HepG2 (cell line): ENCODE results near the gene A3GALT2. TPM values are rescaled to one million over a fixed set of nuclear protein-coding genes. Genes with fewer than 3 reads are reported as not detected.

Experiments used
- ATAC-seq: fragments of 200-7000 bp; cut with Tn5 transposase; 3 replicates; pipeline ENCODE4 v1.9.1; 2020; ENCODE audit warnings: mild to moderate bottlenecking, moderate library complexity
- BruUV-seq: library from RNA; stranded (reverse); fragments of 400-500 nt; replicated peaks from 2 replicates; lab custom pipeline; 2021; lab: Mats Ljungman, UMichigan
- CTCF ChIA-PET: fragments of 300-600 bp; formaldehyde crosslinking; extraction: SDS; loops from one replicate; lab custom pipeline; 2021; ENCODE audit warnings: low total read pairs, inconsistent platforms, low intra/inter-chr PET ratio; lab: Yijun Ruan, JAX
- POLR2A ChIA-PET: fragments of 350-600 bp; sonication (Branson Sonifier 250); formaldehyde crosslinking; loops from one replicate; lab custom pipeline; 2020; ENCODE audit warnings: antibody characterized with exemption, inconsistent platforms; lab: Yijun Ruan, JAX
- DNase-seq: peaks from one replicate; pipeline ENCODE4 v3.0.0-alpha.2; 2015; ENCODE audit warnings: low spot score
- FAIRE-seq: peaks from 3 replicates; lab custom pipeline; 2011; peaks lifted over from hg19 to GRCh38; lab: Jason Lieb, UNC
- H2AFZ ChIP-seq: one replicate; pipeline ENCODE4 v1.6.1; 2011; ENCODE audit warnings: low read length, inconsistent platforms
- H3K27ac ChIP-seq: fragments of 300-600 bp; 3 replicates; pipeline ENCODE4 v1.8.0; 2011; ENCODE audit warnings: mixed run types, mild to moderate bottlenecking, mixed read lengths, low read length, inconsistent platforms; ENCODE audit not compliant: insufficient read depth; ENCODE audit errors: extremely low read length
- H3K27me3 ChIP-seq, 2 experiments: fragments of 200-600 bp in 1 of 2; 2 replicates in 1 of 2; 3 replicates in 1 of 2; pipeline versions ENCODE4 v1.6.0 to v1.8.0; 2011; ENCODE audit warnings: low read length in 2 of 2, mild to moderate bottlenecking in 2 of 2, moderate library complexity in 2 of 2, inconsistent platforms in 1 of 2; ENCODE audit not compliant: insufficient read depth in 2 of 2, control insufficient read depth in 1 of 2
- H3K36me3 ChIP-seq, 2 experiments: fragments of 200-600 bp in 1 of 2; replicated peaks in 1 of 2; 2 replicates in 1 of 2; 3 replicates in 1 of 2; pipeline versions ENCODE4 v1.5.1 to v1.8.0; 2011; ENCODE audit warnings: low read length in 2 of 2, inconsistent platforms in 1 of 2; ENCODE audit not compliant: insufficient read depth in 2 of 2, control insufficient read depth in 1 of 2
- H3K4me1 ChIP-seq: 2 replicates; pipeline ENCODE4 v1.5.1; 2012; ENCODE audit warnings: low read length, inconsistent platforms; ENCODE audit not compliant: insufficient read depth
- H3K4me2 ChIP-seq: 2 replicates; pipeline ENCODE4 v1.6.0; 2011; ENCODE audit warnings: low read depth, low read length, inconsistent platforms
- H3K4me3 ChIP-seq, 3 experiments: fragments of 200-600 bp in 1 of 3; sonication (generic), shearing (Covaris generic) in 1 of 3; replicated peaks in 1 of 3; 2 replicates each; pipeline ENCODE4 v1.5.1; 2011 to 2016; ENCODE audit warnings: low read length in 3 of 3, inconsistent platforms in 2 of 3, low read depth in 2 of 3, mild to moderate bottlenecking in 2 of 3, control low read depth in 1 of 3, mixed read lengths in 1 of 3; ENCODE audit not compliant: insufficient read depth in 1 of 3
- H3K79me2 ChIP-seq: one replicate; pipeline ENCODE4 v1.6.1; 2011; ENCODE audit warnings: low read length, inconsistent platforms; ENCODE audit not compliant: insufficient read depth
- H3K9ac ChIP-seq: 2 replicates; pipeline ENCODE4 v1.6.0; 2011; ENCODE audit warnings: mild to moderate bottlenecking, low read depth, low read length, inconsistent platforms; ENCODE audit not compliant: insufficient read depth
- H3K9me3 ChIP-seq: 2 replicates; pipeline ENCODE4 v1.5.1; 2012; ENCODE audit warnings: mild to moderate bottlenecking, low read length
- H4K20me1 ChIP-seq: 2 replicates; pipeline ENCODE4 v1.6.0; 2011; ENCODE audit warnings: inconsistent platforms, mild to moderate bottlenecking, low read length, moderate library complexity; ENCODE audit not compliant: insufficient read depth
- AGO2 ChIP-seq: fragments of 200-400 bp; formaldehyde crosslinking; optimal IDR thresholded peaks from 2 replicates; pipeline ENCODE3; 2017; ENCODE audit warnings: mild to moderate bottlenecking, low read depth, low read length, moderate library complexity
- CENPT ChIP-seq: sonication (generic); formaldehyde crosslinking; IDR thresholded peaks from 2 replicates; pipeline ENCODE4 v1.8.0; 2022; ENCODE audit warnings: low read depth, mild to moderate bottlenecking, moderate library complexity, missing genetic modification reagents
- FOSL2 ChIP-seq: sonication (generic); formaldehyde crosslinking; IDR thresholded peaks from 2 replicates; pipeline ENCODE4 v1.4.0; 2020; ENCODE audit warnings: missing genetic modification reagents
- HNF4G ChIP-seq, 2 experiments: sonication (generic) in 1 of 2; formaldehyde crosslinking in 1 of 2; IDR thresholded peaks; 2 replicates each; pipeline versions ENCODE4 v1.4.0 to v1.6.1; 2011 to 2020; ENCODE audit warnings: borderline replicate concordance in 2 of 2, low read depth in 2 of 2, mild to moderate bottlenecking in 2 of 2, low read length in 1 of 2, missing genetic modification reagents in 1 of 2, moderate library complexity in 1 of 2
- NR2F6 ChIP-seq, 2 experiments: IDR thresholded peaks; 2 replicates each; pipeline ENCODE4 v1.6.1; 2016; ENCODE audit warnings: antibody characterized with exemption in 1 of 2, mild to moderate bottlenecking in 1 of 2
- PAF1 ChIP-seq: IDR thresholded peaks from 2 replicates; pipeline ENCODE4 v1.6.1; 2016; ENCODE audit warnings: missing genetic modification reagents, missing compliant biosample characterization
- POLR2A ChIP-seq, 2 experiments: IDR thresholded peaks; 2 replicates each; pipeline ENCODE4 v1.6.1; 2011; ENCODE audit warnings: low read depth in 2 of 2, low read length in 2 of 2, mild to moderate bottlenecking in 1 of 2, moderate library complexity in 1 of 2; ENCODE audit not compliant: insufficient read depth in 1 of 2
- POLR2G ChIP-seq: fragments of 200-400 bp; formaldehyde crosslinking; IDR thresholded peaks from 2 replicates; pipeline ENCODE4 v1.6.1; 2018; ENCODE audit warnings: mild to moderate bottlenecking, low read depth, low read length, moderate library complexity
- RCOR2 ChIP-seq: IDR thresholded peaks from 2 replicates; pipeline ENCODE4 v1.6.1; 2016; ENCODE audit warnings: missing biosample characterization, missing genetic modification reagents
- RXRA ChIP-seq: sonication (generic); formaldehyde crosslinking; IDR thresholded peaks from 2 replicates; pipeline ENCODE4 v1.5.1; 2020; ENCODE audit warnings: missing genetic modification reagents
- TBL1XR1 ChIP-seq: fragments of 150-350 bp; IDR thresholded peaks from 2 replicates; pipeline ENCODE4 v1.6.1; 2014; ENCODE audit warnings: borderline replicate concordance, low read length; ENCODE audit not compliant: partially characterized antibody
- TRIM24 ChIP-seq: sonication (generic); formaldehyde crosslinking; IDR thresholded peaks from 2 replicates; pipeline ENCODE4 v1.8.0; 2022; ENCODE audit warnings: mild to moderate bottlenecking, missing genetic modification reagents
- ZBTB10 ChIP-seq: sonication (generic); formaldehyde crosslinking; IDR thresholded peaks from 2 replicates; pipeline ENCODE4 v1.4.0; 2020; ENCODE audit warnings: missing genetic modification reagents, borderline replicate concordance
- ZBTB39 ChIP-seq: sonication (generic); formaldehyde crosslinking; IDR thresholded peaks from 2 replicates; pipeline ENCODE4 v1.5.0; 2020; ENCODE audit warnings: missing genetic modification reagents
- ZNF263 ChIP-seq: sonication (generic); formaldehyde crosslinking; IDR thresholded peaks from 2 replicates; pipeline ENCODE4 v1.4.0; 2020; ENCODE audit warnings: missing genetic modification reagents
- ZNF563 ChIP-seq: sonication (generic); formaldehyde crosslinking; IDR thresholded peaks from 2 replicates; pipeline ENCODE4 v1.8.0; 2022; ENCODE audit warnings: mild to moderate bottlenecking, moderate library complexity, missing genetic modification reagents
- ZSCAN29 ChIP-seq: sonication (generic); formaldehyde crosslinking; conservative IDR thresholded peaks from 2 replicates; pipeline ENCODE4 v1.4.0; 2020; ENCODE audit warnings: mild to moderate bottlenecking, missing genetic modification reagents
- WGBS: methylation state at CpG from one replicate; pipeline ENCODE4 v1.1.6; 2017; ENCODE audit warnings: low lambda C conversion rate; 5-methylcytosine and 5-hydroxymethylcytosine counted together
- in situ Hi-C: cut with HindIII; loops from 2 replicates; pipeline ENCODE4 v1.10.0; 2017; ENCODE audit warnings: low pct_unique_long_range_greater_than_20kb; ENCODE audit not compliant: extremely low pct_ligation_motif_present
- intact Hi-C: fragments of 100-400 bp; cut with micrococcal nuclease; formaldehyde crosslinking; loops from one replicate; pipeline ENCODE4 v1.10.0; 2022; ENCODE audit not compliant: unreplicated experiment
- polyA plus RNA-seq, 8 experiments: library from polyadenylated mRNA; depleted of rRNA in 3 of 8; stranded (reverse) in 7 of 8; unstranded in 1 of 8; fragments of >200 nt; fragmentation: Illumina TruSeq in 4 of 8; extraction: Trizol in 4 of 8; gene quantifications; 2 replicates each; pipeline versions ENCODE4 v1.2.1 to v1.2.3, GENCODE V29; 2011 to 2016; ENCODE audit warnings: low read depth in 4 of 8, missing spikeins in 1 of 8, mixed read lengths in 1 of 8; ENCODE audit not compliant: insufficient read depth in 1 of 8
- total RNA-seq, 5 experiments: library from RNA; depleted of rRNA; stranded (reverse); fragments of >200 nt; fragmentation: Illumina TruSeq; extraction: Trizol; gene quantifications; 2 replicates each; pipeline ENCODE4 v1.2.3, GENCODE V29; 2016; ENCODE audit warnings: low read depth in 1 of 5

Gene A3GALT2
- total and polyA plus RNA-seq, 2 of the 13 experiments (the other 11 are each of a cell fraction or from before 2014, with no cell fraction given) = not detected

- 0 out of 2 replicates have a peak, but pooled peaks have one; percentile 6 for TF ChIP-seq POLR2G
- TF ChIP-seq HNF4G (IDR thresholded peaks at IDR 0.05; ENCODE audit: borderline replicate concordance, low read depth, low read length) = no peak
- no peak for TF ChIP-seq HNF4G (CRISPR knock-in tag; IDR thresholded peaks at IDR 0.05; ENCODE audit: borderline replicate concordance, low read depth)
- TF ChIP-seq RXRA (CRISPR knock-in tag) = no peak
- TF ChIP-seq AGO2 = no peak
- no peak for TF ChIP-seq RCOR2 (CRISPR knock-in tag)
These were observed 280 bp upstream of the A3GALT2 start (continued) for GRCh38 chr1:33321178-33321577.

- no peaks in the 10 kb centered on the region for H3K9me3 ChIP-seq
- peaks cover 6 to 33% of the 10 kb centered on the region in 2 experiments; a peak in 4 of 5 replicates for H3K27me3 ChIP-seq
- DNase-seq (no peak), ATAC-seq (peak; percentile 44), FAIRE-seq (no peak)
- TF ChIP-seq ZBTB10 (CRISPR knock-in tag) (no peak), TRIM24 (CRISPR knock-in tag) (no peak), FOSL2 (CRISPR knock-in tag) (no peak), CENPT (CRISPR knock-in tag) (no peak), PAF1 (CRISPR knock-in tag) (no peak), ZNF563 (CRISPR knock-in tag) (no peak), POLR2A (IDR thresholded peaks at IDR 0.05; ENCODE audit: insufficient read depth in 1 of 2, low read depth in 2 of 2, low read length in 2 of 2) (no peak), TBL1XR1 (no peak), NR2F6 (IDR thresholded peaks at IDR 0.05) (no peak), NR2F6 (CRISPR knock-in tag; IDR thresholded peaks at IDR 0.05) (no peak), ZNF263 (CRISPR knock-in tag) (no peak), ZBTB39 (CRISPR knock-in tag) (no peak), ZSCAN29 (CRISPR knock-in tag) (no peak)
- no peak overlapping the region for H3K4me3 ChIP-seq
- WGBS = 53% methylated on average over 9 of the region's 12 CpGs
- H3K79me2 ChIP-seq = no peaks in the 10 kb centered on the region
- no peak overlapping the region for H3K27ac ChIP-seq
- intact Hi-C loops (no loop called here), in situ Hi-C loops (no loop called here)
- no peaks in the 10 kb centered on the region for H3K4me1 ChIP-seq
- H3K9ac ChIP-seq = no peak overlapping the region
- POLR2A ChIA-PET = interaction anchor here (1.2 to 1.5 kb wide), 2 partner anchors 18 to 63 kb away, joined by 3 read pairs; no protein-coding TSS in a partner anchor
- H2AFZ ChIP-seq = no peak overlapping the region
- CTCF ChIA-PET = no interaction called here
- peaks cover 16 to 23% of the 10 kb centered on the region in 2 experiments for H3K36me3 ChIP-seq
- no peak overlapping the region for H3K4me2 ChIP-seq
- no TSS peak for BruUV-seq
- peaks cover 15% of the 10 kb centered on the region; the same call in 1 of the 2 replicates for H4K20me1 ChIP-seq
These were observed 814 bp downstream of the A3GALT2 start for GRCh38 chr1:33319949-33320618.
